GM18526 (cell line): ENCODE results near the gene VSTM4.

Experiments
- POLR2A ChIP-seq: IDR thresholded peaks from 3 replicates; pipeline ENCODE4 v1.6.1; 2011; ENCODE audit not compliant: insufficient read length; ENCODE audit errors: extremely low read depth

Gene VSTM4

DNA sequence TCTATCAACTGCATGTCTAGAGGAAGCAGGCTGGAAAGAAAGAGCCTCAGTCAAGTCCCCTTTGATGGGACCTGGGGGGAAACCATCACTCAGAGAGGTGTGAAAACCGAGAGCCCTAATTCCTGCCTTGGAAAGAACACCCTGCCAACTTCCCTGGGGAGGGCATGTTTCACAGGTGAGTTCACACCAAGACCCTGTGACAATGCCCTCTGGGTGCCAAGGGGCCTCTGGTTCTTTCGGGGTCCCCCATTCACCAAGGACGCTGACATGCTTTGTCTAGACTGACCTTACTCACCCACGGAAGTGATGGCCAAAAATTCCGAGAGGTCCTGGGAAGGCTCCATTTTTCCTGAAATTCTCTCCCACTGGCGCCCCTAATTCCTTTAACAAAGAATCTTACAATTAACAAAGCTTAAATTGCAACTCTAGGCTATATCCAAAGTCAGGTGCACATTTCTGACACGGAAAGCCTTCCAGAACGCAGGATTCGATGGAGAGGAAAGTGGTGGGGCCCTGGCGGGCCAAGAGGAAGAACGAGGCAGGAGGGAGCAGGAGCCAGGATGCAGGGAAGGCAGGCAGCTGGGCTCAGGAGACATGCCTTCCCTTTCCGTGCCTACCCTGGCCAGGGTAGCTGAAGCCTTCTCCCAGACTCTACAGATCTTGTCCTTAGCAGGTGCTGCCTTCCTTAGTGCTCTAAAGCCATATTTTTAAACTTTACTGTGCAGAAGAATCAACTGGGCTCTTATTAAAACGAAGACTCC lies 23.7 kb downstream of the VSTM4 start:
- no peak for TF ChIP-seq POLR2A

DNA sequence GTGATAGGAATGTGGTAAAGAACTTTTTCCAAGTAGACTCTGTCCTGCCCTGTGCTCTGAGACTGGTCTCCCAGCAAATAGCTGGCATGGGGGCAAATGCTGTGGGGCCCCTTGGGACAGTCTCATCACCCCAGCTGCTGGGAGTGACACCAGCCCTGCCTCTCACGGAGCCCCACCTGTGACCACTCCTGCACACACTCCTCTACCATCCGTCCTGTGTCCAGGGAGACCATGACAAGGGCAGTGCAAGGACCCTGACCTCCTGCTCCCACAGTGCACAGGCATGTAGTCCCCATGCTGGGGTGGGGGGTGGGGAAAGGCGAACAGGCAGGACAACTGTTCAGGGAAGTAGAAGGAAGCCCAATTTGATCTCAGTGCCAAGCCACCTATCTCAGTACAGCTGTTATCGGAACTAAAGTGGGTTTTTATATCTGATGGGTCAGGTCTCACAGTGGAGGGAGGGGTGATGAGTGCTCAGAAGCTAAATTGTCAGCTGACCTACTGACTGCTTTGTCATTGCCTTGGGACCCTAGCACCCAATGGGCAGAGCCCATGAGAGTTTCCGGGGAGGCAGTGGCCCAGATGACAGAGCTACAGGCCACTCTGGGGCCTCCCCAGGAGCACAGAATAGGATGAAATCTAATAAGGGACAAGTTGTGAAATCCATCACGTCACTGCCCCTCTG lies 24.5 kb downstream of the VSTM4 start:
- no peak for TF ChIP-seq POLR2A

DNA sequence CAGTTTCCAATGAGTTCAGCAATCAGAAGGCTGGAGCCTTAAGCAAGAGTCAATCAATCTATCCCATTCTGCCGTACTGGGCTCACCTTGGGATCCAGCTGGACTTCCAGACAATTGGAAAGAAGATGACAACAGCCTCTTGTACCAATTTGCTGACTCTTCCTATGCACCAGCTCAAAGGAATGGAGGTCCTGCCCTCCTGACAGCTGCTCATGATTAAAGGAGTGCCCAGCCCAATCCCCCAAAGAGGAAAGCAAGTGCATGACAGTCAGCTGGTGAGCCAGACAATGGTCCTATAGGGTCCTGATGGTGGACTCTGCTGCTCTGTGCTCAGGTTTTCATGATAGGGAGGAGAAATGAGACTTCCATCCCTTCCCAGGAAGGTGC lies 25.1 kb downstream of the VSTM4 start:
- TF ChIP-seq POLR2A = no peak

DNA sequence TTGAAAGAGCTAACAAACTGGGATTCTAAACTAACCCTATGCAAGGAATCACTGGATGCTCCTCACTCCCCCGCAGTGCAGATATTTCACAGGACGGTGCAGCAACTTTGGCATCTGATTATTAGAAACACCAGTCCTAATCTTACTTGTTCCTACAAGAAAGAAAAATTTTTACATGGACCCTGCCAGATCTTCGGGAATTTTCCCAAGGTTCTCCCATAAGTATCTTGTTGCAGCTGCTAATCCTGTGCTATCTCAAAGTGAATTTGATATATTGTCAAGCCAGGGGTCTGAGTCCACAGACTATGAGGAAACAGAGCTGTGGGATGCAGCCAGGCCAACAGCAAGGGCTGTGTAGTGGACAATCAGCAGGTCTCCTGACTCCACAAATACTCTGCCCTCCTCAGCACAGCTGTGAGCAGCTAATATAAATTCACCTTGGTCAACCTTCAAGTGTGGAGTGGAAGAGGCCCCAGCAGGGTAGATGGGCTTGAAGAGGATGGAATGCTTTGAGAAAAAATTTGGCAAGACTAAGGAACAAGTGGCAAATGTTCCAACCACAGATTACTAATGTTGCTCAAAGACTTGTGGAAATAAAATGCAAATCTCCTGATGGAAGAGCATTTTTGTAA lies 25.6 kb downstream of the VSTM4 start:
- no peak for TF ChIP-seq POLR2A

DNA sequence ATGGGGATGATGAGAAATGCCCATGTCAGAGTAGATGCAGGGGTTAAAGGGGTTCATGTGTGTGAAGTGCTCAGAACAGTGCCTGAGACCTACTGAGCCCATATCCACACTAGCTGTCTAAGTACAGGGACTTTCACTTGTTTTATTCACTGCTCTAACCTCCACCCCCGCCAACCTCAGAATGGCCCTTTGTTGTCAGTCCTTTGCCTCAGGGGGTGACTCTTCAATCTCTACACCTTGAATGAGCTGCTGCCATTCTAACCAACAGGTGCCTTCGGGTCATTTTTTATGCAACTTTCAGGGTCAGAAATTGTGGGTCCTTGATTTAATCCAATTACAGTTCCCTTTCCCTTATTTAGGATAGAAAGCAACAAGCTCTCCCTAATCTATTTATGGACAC lies 26.2 kb downstream of the VSTM4 start:
- TF ChIP-seq POLR2A = no peak

DNA sequence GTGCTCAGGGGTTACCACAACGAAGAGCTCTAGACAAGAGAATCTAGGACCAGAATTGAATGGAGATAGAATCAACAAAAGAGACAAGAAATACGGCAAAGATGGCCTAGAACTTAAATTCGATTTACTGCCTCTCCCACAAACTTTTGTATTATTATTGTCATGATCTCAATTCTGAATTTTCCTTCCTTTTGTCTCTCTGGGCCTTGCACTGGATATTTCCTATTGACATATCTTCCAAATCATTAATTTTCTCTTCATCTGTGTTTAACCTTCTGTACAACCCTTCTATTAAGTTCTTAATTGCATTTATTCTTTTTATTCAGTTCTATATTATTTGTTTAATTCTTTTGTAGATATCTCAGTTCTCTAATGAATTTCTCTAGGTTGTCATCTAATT lies 28.4 kb downstream of the VSTM4 start:
- no peak for TF ChIP-seq POLR2A

DNA sequence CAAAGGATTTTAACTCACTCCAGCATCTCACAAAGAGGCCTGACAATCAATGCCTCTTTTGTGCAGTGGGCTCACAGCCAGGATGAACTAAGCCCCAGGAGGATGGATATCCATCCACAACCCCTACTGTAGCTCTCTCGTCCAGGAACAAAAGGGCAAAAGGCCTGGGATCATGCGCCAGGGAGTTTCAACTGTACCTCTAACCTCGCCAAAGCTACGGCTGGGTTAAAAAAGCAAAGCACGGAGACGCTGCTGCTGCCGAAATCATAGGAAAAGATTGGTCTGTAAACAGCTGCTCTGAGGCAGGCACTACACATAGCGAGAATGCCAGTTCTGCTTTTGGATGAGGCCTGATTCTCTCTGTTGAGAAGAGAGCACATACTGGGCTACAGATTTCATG lies 32.1 kb downstream of the VSTM4 start:
- no peak for TF ChIP-seq POLR2A

DNA sequence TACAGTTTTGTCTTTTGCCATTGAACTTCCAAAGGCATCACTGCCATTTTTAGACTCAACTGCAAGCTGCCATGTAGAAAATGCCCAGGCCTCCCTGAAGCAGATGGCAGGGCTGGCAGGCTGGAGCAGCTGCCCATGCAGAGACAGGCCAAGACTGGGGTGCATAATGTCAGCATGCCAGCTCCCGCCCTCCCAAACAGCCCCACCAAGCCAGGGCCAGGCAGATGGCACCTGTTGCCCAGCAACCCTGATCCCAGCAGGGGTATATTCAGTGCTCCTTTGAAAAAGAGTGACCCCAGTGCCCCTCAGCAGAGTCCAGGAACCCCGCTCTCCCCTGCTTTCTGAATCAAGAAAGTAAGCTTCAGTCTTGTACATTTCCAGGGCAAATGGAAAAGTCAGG lies 32.6 kb downstream of the VSTM4 start:
- TF ChIP-seq POLR2A = no peak

DNA sequence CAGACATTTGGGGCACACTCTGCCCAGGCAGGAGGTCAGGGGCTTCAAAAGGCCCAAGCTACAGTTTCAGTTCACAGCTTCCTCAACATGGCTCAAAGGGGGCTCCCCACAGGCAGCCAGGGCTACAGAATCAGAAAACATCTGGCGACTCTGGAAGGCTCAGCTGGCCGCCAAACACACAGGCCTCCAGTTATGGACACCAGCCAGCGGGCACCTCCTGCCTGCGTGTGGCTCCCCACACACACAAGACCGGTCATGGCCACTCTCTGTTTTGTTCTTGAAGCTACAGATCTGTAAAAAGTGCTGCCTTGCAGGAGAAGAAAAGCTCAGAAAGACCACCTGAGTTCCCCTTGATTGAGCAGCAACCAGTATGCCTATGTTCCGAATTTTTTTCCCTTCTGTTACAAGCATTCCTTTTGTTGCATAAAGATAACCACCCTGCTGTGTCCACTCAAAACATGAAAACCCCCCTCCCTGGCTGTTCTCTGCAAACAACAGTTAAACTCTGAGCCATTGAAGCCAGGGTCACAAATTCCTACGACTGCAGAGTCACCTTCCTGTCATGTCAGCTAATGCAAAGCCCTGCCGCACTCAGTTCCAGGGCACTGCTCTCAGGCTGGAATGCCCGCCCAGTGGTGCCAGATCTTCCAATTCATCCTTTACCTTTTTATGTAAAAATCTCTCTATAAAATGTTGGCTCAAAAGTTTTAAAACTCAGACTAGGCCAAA lies 33.6 kb downstream of the VSTM4 start:
- no peak for TF ChIP-seq POLR2A

DNA sequence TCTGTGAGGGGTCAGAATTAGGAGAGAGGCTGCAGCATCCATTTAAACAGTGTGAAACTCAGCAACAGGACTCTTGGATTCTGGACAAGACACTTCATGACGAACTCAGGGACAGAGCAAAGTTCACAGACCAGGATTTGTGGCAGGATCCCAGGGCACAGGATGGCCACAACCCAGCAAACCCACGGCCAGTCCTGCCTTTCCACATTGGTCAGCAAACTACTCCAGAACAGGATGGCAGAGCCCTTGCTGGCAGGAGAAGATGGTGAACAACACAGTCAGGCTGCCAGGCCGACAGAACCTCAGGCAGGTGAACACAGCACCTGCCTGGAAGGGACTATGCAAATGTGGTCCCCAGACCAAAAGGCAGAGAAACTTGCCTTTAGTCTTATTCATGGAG lies 34.4 kb downstream of the VSTM4 start:
- no peak for TF ChIP-seq POLR2A

DNA sequence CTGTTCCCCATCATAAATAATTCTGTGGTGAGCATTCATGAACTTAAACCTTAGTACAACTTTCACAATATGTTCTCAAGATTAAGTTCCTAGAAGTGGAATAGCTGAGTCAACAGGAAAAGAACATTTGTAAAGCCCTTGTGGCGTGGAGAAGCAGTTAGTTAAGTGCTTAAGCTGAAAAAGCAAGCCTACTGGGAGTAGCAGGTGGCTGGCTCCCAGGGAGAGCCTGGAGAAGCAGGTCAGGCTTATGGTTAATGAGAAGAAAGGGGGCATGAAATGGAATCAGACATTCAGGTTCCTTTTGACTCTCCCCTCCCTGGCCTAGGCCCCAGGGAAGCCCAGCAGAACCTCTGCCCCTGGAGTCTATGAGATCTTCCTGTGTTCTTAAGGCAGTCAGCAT lies 35.3 kb downstream of the VSTM4 start:
- no peak for TF ChIP-seq POLR2A

DNA sequence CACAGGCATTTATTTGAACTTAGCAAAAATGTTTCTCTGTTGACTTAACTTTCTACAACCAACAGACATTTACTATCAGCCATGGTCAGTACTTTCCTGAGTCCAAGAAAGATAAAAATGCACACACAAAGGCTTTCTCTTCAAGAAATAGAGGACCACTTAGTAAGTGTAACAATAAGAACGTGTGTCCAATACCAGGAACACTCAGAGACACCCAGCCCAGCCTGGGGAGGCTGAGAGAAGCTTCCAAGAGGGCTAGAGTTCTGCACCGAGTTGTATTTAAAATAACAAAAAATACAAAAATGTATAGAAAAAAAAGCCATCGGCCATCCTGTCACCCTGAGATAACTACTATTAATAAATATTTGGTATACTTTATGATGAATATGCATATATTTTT lies 35.8 kb downstream of the VSTM4 start:
- TF ChIP-seq POLR2A = no peak

DNA sequence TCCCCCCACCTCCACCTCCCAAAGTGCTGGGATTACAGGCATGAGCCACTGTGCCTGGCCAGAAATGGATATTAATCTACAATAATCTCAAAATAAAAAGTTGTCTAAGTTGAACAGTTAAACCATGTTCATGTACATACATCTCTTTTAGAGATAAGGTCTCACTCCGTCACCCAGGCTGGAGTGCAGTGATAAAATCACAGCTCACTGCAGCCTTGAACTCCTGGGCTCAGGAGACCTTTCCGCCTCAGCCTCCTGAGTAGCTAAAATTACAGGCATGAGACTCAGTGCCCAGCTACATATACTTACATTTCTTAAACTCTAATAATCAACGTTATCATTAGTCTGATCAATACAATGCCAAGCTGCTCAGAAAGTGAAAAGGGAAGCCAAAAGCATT lies 36.2 kb downstream of the VSTM4 start:
- TF ChIP-seq POLR2A = no peak

DNA sequence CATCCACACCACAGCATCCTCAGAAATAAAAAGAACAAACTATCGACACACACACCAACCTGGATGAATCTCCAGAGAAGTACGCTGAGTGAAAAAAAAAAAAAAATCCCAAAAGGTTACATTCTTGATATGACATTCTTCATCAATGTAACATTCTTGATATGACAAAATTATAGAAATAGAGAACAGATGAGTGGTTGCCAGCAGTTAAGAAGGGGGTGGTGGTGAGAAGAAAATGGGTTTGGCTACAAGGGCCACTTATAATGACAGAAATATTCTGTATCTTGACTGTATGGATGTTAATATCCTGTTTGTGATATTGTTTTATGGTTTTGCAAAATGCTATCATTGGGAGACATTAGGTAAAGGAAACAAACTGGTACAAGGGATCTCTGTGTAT lies 36.9 kb downstream of the VSTM4 start:
- TF ChIP-seq POLR2A = no peak

DNA sequence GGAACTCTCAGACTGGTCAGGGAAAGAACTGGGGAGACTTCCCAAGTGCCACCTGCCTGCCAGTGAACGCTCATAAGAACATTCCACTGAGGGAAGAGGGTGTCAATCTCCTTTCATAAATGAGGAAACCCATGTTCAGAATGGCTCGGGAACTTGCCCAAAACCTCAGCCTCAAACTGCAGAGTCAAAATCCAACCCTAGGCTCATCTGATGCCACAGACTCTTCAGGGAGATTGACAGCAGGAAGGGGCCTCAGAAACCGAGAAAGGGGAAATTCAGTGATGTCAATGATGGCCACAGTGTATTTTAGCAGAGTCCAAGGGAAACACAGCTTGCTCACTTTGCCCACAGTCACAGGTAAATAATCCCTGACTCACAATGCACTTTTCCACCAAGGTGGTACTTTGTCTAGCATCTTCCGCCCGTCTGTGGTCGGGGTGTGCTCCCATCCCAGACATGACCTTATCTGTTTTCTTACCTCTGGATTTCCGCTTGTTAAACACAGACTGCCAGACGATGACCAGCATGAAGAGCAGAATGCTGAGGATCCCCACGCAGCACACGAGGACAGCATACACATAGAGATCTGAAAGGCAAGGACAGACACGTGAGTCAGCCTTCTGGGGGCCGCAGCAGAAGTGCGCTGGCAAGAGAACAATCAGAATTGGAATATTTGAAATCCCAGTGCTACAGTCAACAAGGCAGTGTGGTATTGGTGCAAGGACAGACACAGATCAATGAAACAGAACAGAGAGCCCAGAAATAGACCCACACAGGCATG lies 38.4 kb downstream of the VSTM4 start:
- TF ChIP-seq POLR2A = no peak
